Neural crest cell (in vitro differentiated cells): Measurements from ENCODE around the gene GCNT2. TPM values are rescaled to one million over a fixed set of nuclear protein-coding genes. Genes with fewer than 3 reads are reported as not detected.
"Not testable (repeated sequence)": the region's sequence is repeated elsewhere in the genome, so short reads cannot be mapped to it uniquely, and the experiment has no call there.

ENCODE experiments used
- DNase-seq: peaks from one replicate; pipeline ENCODE4 v3.0.0; 2021; ENCODE audit warnings: low read depth, mixed read lengths, low spot score
- H3K27ac Mint-ChIP-seq: one replicate; pipeline ENCODE4 v1.8.0; 2021; ENCODE audit warnings: mild to moderate bottlenecking, mixed read lengths; ENCODE audit not compliant: unreplicated experiment
- H3K27me3 Mint-ChIP-seq: 2 replicates; pipeline ENCODE4 v1.8.0; 2021; ENCODE audit warnings: low read depth, mild to moderate bottlenecking, mixed read lengths
- H3K36me3 Mint-ChIP-seq: 2 replicates; pipeline ENCODE4 v1.8.0; 2021; ENCODE audit warnings: low read depth, mild to moderate bottlenecking, mixed read lengths
- H3K4me1 Mint-ChIP-seq: 2 replicates; pipeline ENCODE4 v1.8.0; 2021; ENCODE audit warnings: mixed read lengths
- H3K4me3 Mint-ChIP-seq: one replicate; pipeline ENCODE4 v1.8.0; 2021; ENCODE audit warnings: mild to moderate bottlenecking, mixed read lengths
- H3K9me3 Mint-ChIP-seq: 2 replicates; pipeline ENCODE4 v1.8.0; 2021; ENCODE audit warnings: mixed read lengths
- CTCF ChIP-seq: fragments of 200-600 bp; sonication (generic); conservative IDR thresholded peaks from 2 replicates; pipeline ENCODE4 v1.5.0; 2021; ENCODE audit warnings: antibody characterized with exemption, mild to moderate bottlenecking
- total RNA-seq: library from RNA; stranded (reverse); gene quantifications from 2 replicates; pipeline ENCODE4 v1.2.1, GENCODE V29; 2021

The GCNT2 gene
- total RNA-seq, 1 donor from 2014 or later, result 6.4 TPM

DNA sequence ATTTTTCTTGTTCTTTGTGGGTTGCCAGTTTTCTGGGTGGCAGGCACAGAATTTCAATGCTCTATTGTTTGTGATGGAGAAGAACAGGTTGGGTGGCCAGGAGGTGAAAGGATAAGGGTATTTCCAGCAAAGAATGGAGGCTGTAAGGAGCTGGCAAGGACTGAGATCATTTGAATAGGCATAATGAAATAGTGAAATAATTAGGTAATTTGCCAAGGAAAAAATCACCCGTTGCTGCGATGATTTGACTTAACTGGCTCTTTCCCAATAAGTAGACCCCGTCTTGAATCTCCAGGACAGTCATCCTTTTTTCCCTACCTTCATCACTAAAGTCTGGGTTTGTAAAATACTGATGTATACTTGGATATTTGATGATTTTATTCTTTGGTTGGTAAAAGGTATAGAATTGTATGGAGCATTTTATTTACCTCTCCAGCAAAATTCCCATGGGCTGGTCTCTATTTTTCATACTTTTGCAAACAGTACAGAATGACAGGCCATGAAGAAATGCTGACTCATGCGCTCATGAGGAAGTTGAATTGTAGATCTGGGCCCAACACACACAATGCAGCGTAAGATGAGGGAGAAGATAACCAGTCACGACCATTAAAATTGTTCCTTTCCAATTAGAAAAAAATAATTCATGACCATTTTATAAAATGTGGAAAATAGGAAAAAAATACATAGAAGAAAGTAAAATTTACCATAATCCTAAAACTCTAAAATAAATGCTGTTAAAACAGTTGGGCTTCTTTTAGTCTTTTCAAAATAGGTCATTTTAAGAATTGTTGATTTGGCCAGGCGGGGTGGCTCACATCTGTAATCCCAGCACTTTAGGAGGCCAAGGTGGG, 2.4 kb upstream of the GCNT2 start:
- H3K36me3 Mint-ChIP-seq, result no peaks in the 10 kb centered on the region
- no peaks in the 10 kb centered on the region for H3K9me3 Mint-ChIP-seq
- peak overlapping the region; percentile 39 for H3K27ac Mint-ChIP-seq
- H3K27me3 Mint-ChIP-seq, result no peaks in the 10 kb centered on the region
- no peak for TF ChIP-seq CTCF
- no peak for DNase-seq
- peaks cover 21% of the 10 kb centered on the region for H3K4me1 Mint-ChIP-seq
- no peak overlapping the region for H3K4me3 Mint-ChIP-seq

GRCh38 chr6:10519408-10519697, 1.8 kb upstream of the GCNT2 start:
- not testable (repeated sequence) for H3K27ac Mint-ChIP-seq, H3K9me3 Mint-ChIP-seq, H3K36me3 Mint-ChIP-seq, DNase-seq, H3K4me3 Mint-ChIP-seq, H3K27me3 Mint-ChIP-seq
- peaks cover 21% of the 10 kb centered on the region for H3K4me1 Mint-ChIP-seq

GRCh38 chr6:10520468-10520867, 683 bp upstream of the GCNT2 start:
- DNase-seq, result no peak
- TF ChIP-seq CTCF, result no peak
- no peak overlapping the region for H3K27ac Mint-ChIP-seq
- H3K36me3 Mint-ChIP-seq, result no peaks in the 10 kb centered on the region
- H3K9me3 Mint-ChIP-seq, result no peaks in the 10 kb centered on the region
- no peaks in the 10 kb centered on the region for H3K27me3 Mint-ChIP-seq
- no peak overlapping the region for H3K4me3 Mint-ChIP-seq
- H3K4me1 Mint-ChIP-seq, result peaks cover 21% of the 10 kb centered on the region

- Mint-ChIP-seq H3K4me3 (no peak overlapping the region), H3K4me1 (peaks cover 21% of the 10 kb centered on the region), H3K27me3 (no peaks in the 10 kb centered on the region), H3K27ac (no peak overlapping the region), H3K9me3 (no peaks in the 10 kb centered on the region), H3K36me3 (no peaks in the 10 kb centered on the region)
- DNase-seq, result no peak
- TF ChIP-seq CTCF, result no peak
Observed at GRCh38 chr6:10522929-10523573, 1.9 kb downstream of the GCNT2 start.

DNA sequence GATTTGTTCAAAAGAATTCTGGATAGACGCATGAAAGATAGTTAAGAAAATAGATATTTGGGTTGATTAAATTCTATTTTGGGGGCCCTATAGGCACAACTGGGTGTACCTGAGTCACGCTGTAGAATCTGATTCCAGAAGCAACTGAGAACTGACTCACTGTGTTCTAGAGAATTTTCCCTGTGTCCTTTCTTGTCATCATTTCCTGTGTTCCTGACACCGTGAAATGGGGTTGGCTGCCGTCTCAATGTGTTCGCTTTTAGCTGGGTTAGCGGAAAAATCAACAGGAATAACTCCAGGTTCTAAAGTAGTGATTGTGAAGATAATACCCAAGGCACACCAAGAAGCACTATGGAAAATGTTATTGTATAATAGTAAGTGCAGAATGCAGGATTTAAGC, 5.0 kb downstream of the GCNT2 start:
- H3K9me3 Mint-ChIP-seq, result no peaks in the 10 kb centered on the region
- no peak overlapping the region for H3K4me3 Mint-ChIP-seq
- peaks cover 16% of the 10 kb centered on the region for H3K4me1 Mint-ChIP-seq
- H3K27me3 Mint-ChIP-seq, result peaks cover 1% of the 10 kb centered on the region
- no peak for TF ChIP-seq CTCF
- H3K27ac Mint-ChIP-seq, result no peak overlapping the region
- no peaks in the 10 kb centered on the region for H3K36me3 Mint-ChIP-seq
- no peak for DNase-seq
